Right lobe of liver (tissue), 6 donors: ENCODE measurements around the gene ATG5. TPM values are rescaled to one million over a fixed set of nuclear protein-coding genes. Genes with fewer than 3 reads are reported as not detected.

Experiments
- ATAC-seq, 4 donors: fragments of 200-7000 bp; cut with Tn5 transposase; one replicate each; pipeline ENCODE4 v1.9.1; 2020; ENCODE audit warnings: mild to moderate bottlenecking in 4 of 4, moderate library complexity in 4 of 4
- DNase-seq, 3 donors: peaks; one replicate each; pipeline ENCODE4 v3.0.0-alpha.2; 2020
- H3K27ac ChIP-seq, 3 donors: fragments of 200-600 bp; one replicate each; pipeline ENCODE4 v1.8.0; 2022
- H3K27me3 ChIP-seq, 2 donors: fragments of 200-600 bp; one replicate each; pipeline ENCODE4 v1.8.0; 2022
- H3K36me3 ChIP-seq, 4 donors: fragments of 200-600 bp; sonication (generic) in 1 of 4; one replicate each; pipeline versions ENCODE4 v1.5.1 to v1.8.0; 2017 to 2022; ENCODE audit warnings: control low read depth in 1 of 4
- H3K4me1 ChIP-seq, 4 donors: fragments of 200-600 bp; sonication (generic) in 1 of 4; one replicate each; pipeline versions ENCODE4 v1.5.1 to v1.8.0; 2017 to 2022; ENCODE audit warnings: control low read depth in 1 of 4
- H3K4me3 ChIP-seq, 3 donors: fragments of 200-600 bp; one replicate each; pipeline ENCODE4 v1.8.0; 2022
- H3K9me3 ChIP-seq, 4 donors: fragments of 200-600 bp; sonication (generic) in 1 of 4; one replicate each; pipeline versions ENCODE4 v1.5.1 to v1.8.0; 2017 to 2022; ENCODE audit warnings: control low read depth in 1 of 4
- POLR2A ChIP-seq: fragments of 450-650 bp; IDR thresholded peaks from one replicate; pipeline ENCODE4 v1.6.1; 2017; ENCODE audit warnings: antibody characterized with exemption, mild to moderate bottlenecking
- WGBS: methylation state at CpG from one replicate; pipeline ENCODE4 v1.1.6; 2018; ENCODE audit warnings: low coverage, low lambda C conversion rate; ENCODE audit not compliant: insufficient coverage; ENCODE audit errors: missing lambda C conversion rate; 5-methylcytosine and 5-hydroxymethylcytosine counted together
- intact Hi-C, 2 donors: fragments of 100-400 bp; cut with DNase I; formaldehyde crosslinking; loops; one replicate each; pipeline versions ENCODE4 v1.11.2 to v1.14.1; 2022
- total RNA-seq, 6 experiments: library from RNA; depleted of rRNA in 2 of 6; stranded (reverse); fragments of >200 nt in 2 of 6; fragmentation: NEBNext Ultra II Directional in 3 of 6; extraction: Animal tissue kit (Norgen Biotek cat#: 25700) in 3 of 6; gene quantifications; one replicate each; pipeline versions ENCODE4 v1.1.0 to v1.2.4, GENCODE V29; 2016 to 2023
- TF ChIP-seq, protein P1 (sequence below), 4 donors: fragments of 200-600 bp in 3 of 4; fragments of 450-650 bp in 1 of 4; IDR thresholded peaks; one replicate each; pipeline versions ENCODE4 v1.5.1 to v1.8.0; 2016 to 2022; ENCODE audit warnings: antibody characterized with exemption in 4 of 4, mild to moderate bottlenecking in 2 of 4
- donor health status: DM: no; HTN: yes; CAD: no.
- donor health status: DM: no; HTN: no; CAD: no.
- donor health status: DM: no; HTN: no; CAD: no.
- donor health status: DM: no; HTN: yes; CAD: no.
- donor health status: DM: no; HTN: yes; CAD: no.

ATG5 gene
- total RNA-seq, 6 experiments from 2014 or later = 12.8 to 27.8 (median 16.3) TPM

DNA sequence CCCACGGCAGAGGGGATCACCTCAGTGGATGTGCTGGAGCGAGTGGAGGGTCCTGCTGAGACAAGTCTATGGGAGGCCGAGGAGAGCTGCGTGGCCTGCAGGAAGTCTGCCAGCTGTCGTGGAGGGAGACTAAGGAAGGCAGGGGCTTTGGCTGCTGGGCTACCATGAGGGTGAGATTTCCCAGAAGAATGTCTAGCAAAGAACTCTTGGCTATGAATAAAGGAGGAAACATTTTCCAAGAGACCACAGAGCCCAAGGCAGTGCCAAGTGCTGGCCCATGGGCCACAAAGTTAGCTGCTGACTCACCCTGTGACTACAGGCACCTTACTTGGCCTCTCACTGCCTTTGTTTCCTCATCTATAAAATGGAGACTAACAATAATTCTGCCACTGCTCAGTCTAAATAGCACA lies 166.0 kb downstream of the ATG5 start:
- intact Hi-C loops = no loop called here
- no peaks in the 10 kb centered on the region for H3K4me1 ChIP-seq
- DNase-seq = no peak
- H3K9me3 ChIP-seq = no peaks in the 10 kb centered on the region
- TF ChIP-seq, protein P1, sequence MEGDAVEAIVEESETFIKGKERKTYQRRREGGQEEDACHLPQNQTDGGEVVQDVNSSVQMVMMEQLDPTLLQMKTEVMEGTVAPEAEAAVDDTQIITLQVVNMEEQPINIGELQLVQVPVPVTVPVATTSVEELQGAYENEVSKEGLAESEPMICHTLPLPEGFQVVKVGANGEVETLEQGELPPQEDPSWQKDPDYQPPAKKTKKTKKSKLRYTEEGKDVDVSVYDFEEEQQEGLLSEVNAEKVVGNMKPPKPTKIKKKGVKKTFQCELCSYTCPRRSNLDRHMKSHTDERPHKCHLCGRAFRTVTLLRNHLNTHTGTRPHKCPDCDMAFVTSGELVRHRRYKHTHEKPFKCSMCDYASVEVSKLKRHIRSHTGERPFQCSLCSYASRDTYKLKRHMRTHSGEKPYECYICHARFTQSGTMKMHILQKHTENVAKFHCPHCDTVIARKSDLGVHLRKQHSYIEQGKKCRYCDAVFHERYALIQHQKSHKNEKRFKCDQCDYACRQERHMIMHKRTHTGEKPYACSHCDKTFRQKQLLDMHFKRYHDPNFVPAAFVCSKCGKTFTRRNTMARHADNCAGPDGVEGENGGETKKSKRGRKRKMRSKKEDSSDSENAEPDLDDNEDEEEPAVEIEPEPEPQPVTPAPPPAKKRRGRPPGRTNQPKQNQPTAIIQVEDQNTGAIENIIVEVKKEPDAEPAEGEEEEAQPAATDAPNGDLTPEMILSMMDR (IDR thresholded peaks at IDR 0.05) = no peak
- no peak for TF ChIP-seq POLR2A
- no peak for ATAC-seq
- H3K27ac ChIP-seq = no peak overlapping the region
- H3K4me3 ChIP-seq = no peak overlapping the region
- H3K36me3 ChIP-seq = no peaks in the 10 kb centered on the region
- 89% methylated on average over 5 of the region's 5 CpGs for WGBS
- H3K27me3 ChIP-seq = no peaks in the 10 kb centered on the region

DNA sequence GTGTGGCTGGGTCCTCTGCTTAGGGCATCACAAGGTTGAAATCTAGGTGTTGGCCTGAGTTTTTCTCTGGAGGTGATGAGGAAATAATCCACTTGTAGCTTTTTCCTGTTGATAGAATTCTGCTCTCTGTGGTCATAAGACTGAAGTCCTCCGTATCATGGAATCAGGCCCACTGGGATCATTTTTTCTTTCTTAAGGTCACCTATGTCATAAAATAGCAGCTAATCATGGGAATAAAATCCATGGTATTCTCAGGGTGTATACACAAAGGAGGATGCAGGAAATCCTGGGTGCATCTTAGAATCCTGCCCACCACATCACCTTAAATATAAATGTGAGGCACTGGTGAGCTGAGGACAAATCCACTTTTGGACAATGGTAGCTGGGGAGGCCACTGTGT lies 166.7 kb downstream of the ATG5 start:
- no peak overlapping the region for H3K4me3 ChIP-seq
- ATAC-seq (no peak), DNase-seq (no peak)
- H3K36me3 ChIP-seq = no peaks in the 10 kb centered on the region
- WGBS = 67% methylated on average over 1 of the region's 1 CpG
- no peaks in the 10 kb centered on the region for H3K9me3 ChIP-seq
- no peak overlapping the region for H3K27ac ChIP-seq
- H3K4me1 ChIP-seq = no peaks in the 10 kb centered on the region
- no peak for TF ChIP-seq POLR2A
- TF ChIP-seq, protein P1 (IDR thresholded peaks at IDR 0.05) = no peak
- no peaks in the 10 kb centered on the region for H3K27me3 ChIP-seq
- intact Hi-C loops = no loop called here

DNA sequence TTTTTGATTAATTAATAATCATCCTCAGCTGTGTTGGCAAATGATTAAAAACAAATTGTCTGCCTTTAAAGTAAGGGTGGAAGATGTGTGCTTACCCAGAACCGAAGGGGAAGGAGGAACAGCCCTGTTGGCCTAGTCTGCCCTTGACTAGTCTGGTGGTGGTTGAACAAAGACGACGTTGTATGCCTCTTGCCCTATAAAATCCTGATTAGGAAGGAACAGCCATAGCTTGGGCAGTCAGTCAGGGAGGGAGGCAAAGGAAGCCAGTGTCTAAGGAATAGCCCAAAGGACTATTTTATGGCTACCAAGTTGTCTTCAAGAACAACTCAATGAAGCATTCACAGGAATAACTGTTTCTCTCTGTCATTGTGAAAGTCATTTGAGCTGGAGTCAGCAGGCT lies 168.7 kb downstream of the ATG5 start:
- Histone ChIP-seq H3K36me3 (no peaks in the 10 kb centered on the region), H3K27ac (no peak overlapping the region), H3K27me3 (no peaks in the 10 kb centered on the region), H3K4me1 (no peaks in the 10 kb centered on the region), H3K9me3 (no peaks in the 10 kb centered on the region), H3K4me3 (no peak overlapping the region)
- intact Hi-C loops = no loop called here
- no peak for ATAC-seq
- TF ChIP-seq, protein P1 (IDR thresholded peaks at IDR 0.05) = no peak
- TF ChIP-seq POLR2A = no peak
- WGBS = 50% methylated on average over 3 of the region's 3 CpGs
- no peak for DNase-seq

DNA sequence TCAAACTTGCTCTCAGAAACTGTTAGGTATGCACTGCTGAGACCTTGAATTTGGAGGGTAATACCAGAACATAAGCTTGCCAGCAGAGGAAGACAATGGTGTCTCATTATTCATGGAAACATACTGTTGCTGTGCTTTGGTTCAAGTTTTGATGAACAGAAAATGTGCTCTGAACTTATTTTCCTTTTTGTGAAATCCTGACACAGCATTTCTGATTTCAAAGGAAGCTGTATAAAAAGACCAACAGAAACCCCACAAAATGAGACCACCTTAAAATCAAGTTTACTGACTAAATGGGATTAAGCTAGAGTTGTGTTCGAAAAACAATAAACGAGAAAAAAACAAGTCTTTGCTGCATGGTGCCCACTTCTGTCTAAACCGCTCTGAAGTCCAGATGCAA lies 169.1 kb downstream of the ATG5 start:
- no peak for TF ChIP-seq POLR2A
- TF ChIP-seq, protein P1 (IDR thresholded peaks at IDR 0.05) = no peak
- ATAC-seq = no peak
- Histone ChIP-seq H3K9me3 (no peaks in the 10 kb centered on the region), H3K27ac (no peak overlapping the region), H3K4me1 (no peaks in the 10 kb centered on the region), H3K36me3 (no peaks in the 10 kb centered on the region), H3K4me3 (no peak overlapping the region), H3K27me3 (no peaks in the 10 kb centered on the region)
- intact Hi-C loops = no loop called here
- WGBS = 78% methylated on average over 3 of the region's 3 CpGs
- DNase-seq = no peak

DNA sequence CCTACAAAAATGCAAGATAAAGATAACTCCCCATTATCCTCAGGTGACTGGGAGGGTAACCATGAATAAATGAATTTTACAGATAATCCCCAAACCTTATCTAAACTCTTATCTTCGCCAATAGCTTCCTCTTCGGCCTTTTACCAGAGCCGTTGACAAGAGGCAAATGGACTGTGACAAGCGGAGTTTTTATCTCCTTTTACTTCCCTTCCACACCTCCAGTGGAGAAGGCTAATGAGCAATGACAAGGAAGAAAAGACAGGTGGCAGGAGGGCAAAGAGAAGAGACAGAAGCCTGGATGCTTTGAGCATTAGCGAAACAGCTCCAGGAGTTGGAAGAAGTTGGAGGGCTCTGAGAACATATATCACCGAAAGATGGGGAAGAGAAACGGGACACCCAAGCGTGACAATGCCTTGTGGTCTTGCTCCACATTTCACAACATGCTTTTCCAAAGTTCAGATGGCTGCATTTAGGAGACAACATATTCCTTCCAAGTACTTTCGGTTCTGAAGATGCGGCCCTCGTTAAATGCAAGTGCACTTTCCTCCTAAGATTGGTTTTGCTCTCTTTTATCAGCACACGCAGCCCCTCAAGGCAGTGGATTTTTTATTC lies 170.2 kb downstream of the ATG5 start:
- H3K4me1 ChIP-seq = no peaks in the 10 kb centered on the region
- no peak for TF ChIP-seq POLR2A
- TF ChIP-seq, protein P1 (IDR thresholded peaks at IDR 0.05) = no peak
- H3K36me3 ChIP-seq = no peaks in the 10 kb centered on the region
- DNase-seq (no peak), ATAC-seq (no peak)
- H3K4me3 ChIP-seq = no peak overlapping the region
- H3K9me3 ChIP-seq = no peaks in the 10 kb centered on the region
- 62% methylated on average over 12 of the region's 12 CpGs for WGBS
- H3K27me3 ChIP-seq = no peaks in the 10 kb centered on the region
- H3K27ac ChIP-seq = no peak overlapping the region
- intact Hi-C loops = no loop called here
